GM12872 (cell line): Measurements from ENCODE around the gene SLIT3.

Source experiments
- TF ChIP-seq, protein P1 (sequence below): IDR thresholded peaks from 3 replicates; pipeline ENCODE4 v1.5.1; 2011; ENCODE audit warnings: low read depth, mild to moderate bottlenecking, low read length, moderate library complexity; ENCODE audit not compliant: insufficient read depth

Gene SLIT3

DNA sequence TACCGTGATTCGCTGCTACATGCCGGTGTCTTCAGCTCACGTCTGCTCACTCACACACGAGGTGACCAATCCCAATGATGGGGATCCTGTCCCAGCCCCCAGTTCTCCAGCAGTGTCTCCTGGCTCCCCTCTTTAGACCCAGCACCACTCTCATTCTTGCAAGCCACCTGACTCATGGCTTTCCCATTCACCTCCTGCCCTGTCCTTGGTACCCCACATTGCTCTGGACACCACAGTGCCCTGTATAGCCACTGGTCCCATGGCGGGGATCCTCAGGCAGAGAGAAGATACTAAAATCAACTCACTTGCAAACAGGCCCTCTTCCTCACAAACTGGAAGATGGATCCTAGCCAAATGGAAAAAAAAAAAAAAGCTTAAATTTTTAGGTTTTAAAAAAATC lies 81.0 kb downstream of the SLIT3 start:
- TF ChIP-seq, protein P1, sequence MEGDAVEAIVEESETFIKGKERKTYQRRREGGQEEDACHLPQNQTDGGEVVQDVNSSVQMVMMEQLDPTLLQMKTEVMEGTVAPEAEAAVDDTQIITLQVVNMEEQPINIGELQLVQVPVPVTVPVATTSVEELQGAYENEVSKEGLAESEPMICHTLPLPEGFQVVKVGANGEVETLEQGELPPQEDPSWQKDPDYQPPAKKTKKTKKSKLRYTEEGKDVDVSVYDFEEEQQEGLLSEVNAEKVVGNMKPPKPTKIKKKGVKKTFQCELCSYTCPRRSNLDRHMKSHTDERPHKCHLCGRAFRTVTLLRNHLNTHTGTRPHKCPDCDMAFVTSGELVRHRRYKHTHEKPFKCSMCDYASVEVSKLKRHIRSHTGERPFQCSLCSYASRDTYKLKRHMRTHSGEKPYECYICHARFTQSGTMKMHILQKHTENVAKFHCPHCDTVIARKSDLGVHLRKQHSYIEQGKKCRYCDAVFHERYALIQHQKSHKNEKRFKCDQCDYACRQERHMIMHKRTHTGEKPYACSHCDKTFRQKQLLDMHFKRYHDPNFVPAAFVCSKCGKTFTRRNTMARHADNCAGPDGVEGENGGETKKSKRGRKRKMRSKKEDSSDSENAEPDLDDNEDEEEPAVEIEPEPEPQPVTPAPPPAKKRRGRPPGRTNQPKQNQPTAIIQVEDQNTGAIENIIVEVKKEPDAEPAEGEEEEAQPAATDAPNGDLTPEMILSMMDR, result no peak

- TF ChIP-seq, protein P1, result no peak
Measured at GRCh38 chr5:169219351-169219750, 81.6 kb downstream of the SLIT3 start.

- TF ChIP-seq, protein P1, result no peak
Measured at GRCh38 chr5:169218861-169219260, 82.1 kb downstream of the SLIT3 start.

DNA sequence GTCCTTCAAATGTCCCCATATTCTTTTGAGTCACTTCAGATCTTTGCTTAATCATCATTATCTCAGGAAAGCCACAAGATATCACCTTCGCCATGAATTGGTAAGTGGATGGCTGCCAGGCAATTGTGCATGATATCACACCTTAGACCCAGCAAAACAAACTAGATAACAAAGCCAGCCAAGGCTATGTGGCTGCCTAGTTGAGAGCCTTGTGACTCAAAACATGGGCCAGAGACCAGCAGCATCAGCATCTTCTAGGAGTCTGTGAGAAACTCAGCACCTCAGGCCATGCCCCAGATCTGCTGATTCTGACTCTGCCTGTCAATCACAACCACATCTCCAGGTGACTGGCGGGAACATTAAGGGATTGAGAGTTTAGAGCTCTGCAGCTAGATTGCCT lies 82.8 kb downstream of the SLIT3 start:
- TF ChIP-seq, protein P1, result no peak

- TF ChIP-seq, protein P1, result no peak
Measured at GRCh38 chr5:169216866-169217265, 84.1 kb downstream of the SLIT3 start.

DNA sequence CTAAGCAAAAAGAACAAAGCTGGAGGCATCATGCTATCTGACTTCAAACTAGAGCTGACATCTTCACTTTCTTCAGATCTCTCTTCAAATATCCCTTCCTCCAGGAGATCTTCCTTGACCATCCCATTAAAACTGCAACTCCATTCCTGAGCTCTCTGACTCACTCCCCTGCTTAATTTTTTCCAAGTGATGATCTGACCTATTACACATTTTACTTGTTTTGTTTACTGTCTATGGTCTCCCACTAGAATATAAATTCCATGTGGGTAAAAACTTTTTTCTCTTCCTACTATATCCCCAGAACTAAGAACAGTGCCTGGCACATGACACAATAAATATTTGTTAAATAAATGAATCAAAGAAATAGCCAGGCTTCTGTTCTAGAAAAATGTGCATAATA lies 87.5 kb downstream of the SLIT3 start:
- TF ChIP-seq, protein P1, result no peak

- TF ChIP-seq, protein P1, result no peak
Measured at GRCh38 chr5:169204788-169205400, 96.0 kb downstream of the SLIT3 start.
